Activated CD8-positive, alpha-beta T cell treated with anti-CD3 and anti-CD28 coated beads for 36 hours (primary cell): Measurements from ENCODE around the gene LYSMD4. TPM values are rescaled to one million over a fixed set of nuclear protein-coding genes. Genes with fewer than 3 reads are reported as not detected.

Source experiments
- ATAC-seq: fragments of 200-7000 bp; cut with Tn5 transposase; one replicate; pipeline ENCODE4 v1.10.0; 2021; ENCODE audit warnings: mild to moderate bottlenecking, moderate library complexity
- CTCF ChIA-PET: fragments of 350-600 bp; sonication (Branson Sonifier 250); formaldehyde crosslinking; loops from one replicate; lab custom pipeline; 2021; ENCODE audit warnings: antibody characterized with exemption; lab: Charles Lee
- POLR2A ChIA-PET: fragments of 350-600 bp; sonication (Branson Sonifier 250); formaldehyde crosslinking; loops from one replicate; lab custom pipeline; 2021; ENCODE audit warnings: antibody characterized with exemption; lab: Charles Lee
- DNase-seq: peaks from one replicate; pipeline ENCODE4 v3.0.0-alpha.2; 2020
- H3K27ac Mint-ChIP-seq: one replicate; pipeline ENCODE4 v1.8.0; 2021; ENCODE audit warnings: mild to moderate bottlenecking, mixed read lengths
- H3K27me3 Mint-ChIP-seq: one replicate; pipeline ENCODE4 v1.8.0; 2021; ENCODE audit warnings: mixed read lengths
- H3K36me3 Mint-ChIP-seq: one replicate; pipeline ENCODE4 v1.8.0; 2021; ENCODE audit warnings: low read depth, mixed read lengths
- H3K4me1 Mint-ChIP-seq: one replicate; pipeline ENCODE4 v1.8.0; 2021; ENCODE audit warnings: low read depth, mixed read lengths
- H3K4me3 Mint-ChIP-seq: one replicate; pipeline ENCODE4 v1.8.0; 2021; ENCODE audit warnings: mild to moderate bottlenecking, moderate library complexity, mixed read lengths
- H3K9me3 Mint-ChIP-seq: one replicate; pipeline ENCODE4 v1.8.0; 2021; ENCODE audit warnings: mixed read lengths
- intact Hi-C: fragments of 100-400 bp; cut with micrococcal nuclease; formaldehyde crosslinking; loops from one replicate; pipeline ENCODE4 v1.10.0; 2022
- total RNA-seq, 2 experiments: library from RNA; stranded (reverse); gene quantifications; one replicate each; pipeline ENCODE4 v1.2.3, GENCODE V29; 2021
- TF ChIP-seq, protein P1 (sequence below): fragments of 200-600 bp; IDR thresholded peaks from one replicate; pipeline ENCODE4 v1.8.0; 2022; ENCODE audit warnings: antibody characterized with exemption, mild to moderate bottlenecking

LYSMD4 gene
- total RNA-seq, 2 experiments from 2014 or later = 4.5 to 6.6 TPM

DNA sequence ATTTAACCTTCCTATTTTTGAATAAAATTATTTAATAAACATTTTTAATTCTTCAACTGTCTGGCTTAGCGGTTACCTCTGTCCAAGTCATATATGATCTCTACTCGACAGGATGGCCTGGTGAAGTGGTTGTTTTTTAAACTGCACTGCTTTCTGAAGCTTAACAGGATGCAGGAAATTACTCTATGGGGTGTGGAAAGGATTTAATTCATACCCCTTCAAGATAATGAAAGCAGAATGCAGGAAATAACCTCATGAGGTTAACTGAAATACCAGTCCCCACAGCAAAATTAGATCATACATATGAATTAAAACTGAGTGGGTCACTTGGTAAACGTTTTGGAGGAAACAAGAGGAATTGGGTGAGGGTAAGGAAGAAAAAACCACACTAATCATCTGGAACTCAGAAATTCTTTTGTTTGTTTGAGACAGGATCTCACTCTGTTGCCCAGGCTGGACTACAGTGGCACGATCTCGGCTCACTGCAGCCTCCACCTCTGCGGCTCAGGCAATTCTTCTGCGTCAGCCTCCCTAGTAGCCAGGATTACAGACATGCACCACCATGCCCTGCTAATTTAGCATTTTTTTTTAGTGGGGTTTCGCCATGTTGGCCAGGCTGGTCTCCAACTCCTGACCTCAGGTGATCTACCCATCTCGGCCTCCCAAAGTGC lies 50.1 kb downstream of the LYSMD4 start:
- ChIA-PET CTCF (interaction anchor here (1.1 to 1.4 kb wide), 3 partner anchors 13 to 53 kb away, joined by 3 to 11 read pairs (median 3); no protein-coding TSS in a partner anchor), POLR2A (no interaction called here)
- DNase-seq (no peak), ATAC-seq (peak; percentile 93)
- peaks cover 20% of the 10 kb centered on the region for H3K4me1 Mint-ChIP-seq
- no peak overlapping the region for H3K4me3 Mint-ChIP-seq
- no peaks in the 10 kb centered on the region for H3K27me3 Mint-ChIP-seq
- intact Hi-C loops = loop anchor here (10.0 kb wide), 1 partner anchor 178 kb away; no protein-coding TSS in a partner anchor
- peaks cover 50% of the 10 kb centered on the region for H3K36me3 Mint-ChIP-seq
- peaks cover 25% of the 10 kb centered on the region for H3K9me3 Mint-ChIP-seq
- H3K27ac Mint-ChIP-seq = peak overlapping the region; percentile 86
- TF ChIP-seq, protein P1, sequence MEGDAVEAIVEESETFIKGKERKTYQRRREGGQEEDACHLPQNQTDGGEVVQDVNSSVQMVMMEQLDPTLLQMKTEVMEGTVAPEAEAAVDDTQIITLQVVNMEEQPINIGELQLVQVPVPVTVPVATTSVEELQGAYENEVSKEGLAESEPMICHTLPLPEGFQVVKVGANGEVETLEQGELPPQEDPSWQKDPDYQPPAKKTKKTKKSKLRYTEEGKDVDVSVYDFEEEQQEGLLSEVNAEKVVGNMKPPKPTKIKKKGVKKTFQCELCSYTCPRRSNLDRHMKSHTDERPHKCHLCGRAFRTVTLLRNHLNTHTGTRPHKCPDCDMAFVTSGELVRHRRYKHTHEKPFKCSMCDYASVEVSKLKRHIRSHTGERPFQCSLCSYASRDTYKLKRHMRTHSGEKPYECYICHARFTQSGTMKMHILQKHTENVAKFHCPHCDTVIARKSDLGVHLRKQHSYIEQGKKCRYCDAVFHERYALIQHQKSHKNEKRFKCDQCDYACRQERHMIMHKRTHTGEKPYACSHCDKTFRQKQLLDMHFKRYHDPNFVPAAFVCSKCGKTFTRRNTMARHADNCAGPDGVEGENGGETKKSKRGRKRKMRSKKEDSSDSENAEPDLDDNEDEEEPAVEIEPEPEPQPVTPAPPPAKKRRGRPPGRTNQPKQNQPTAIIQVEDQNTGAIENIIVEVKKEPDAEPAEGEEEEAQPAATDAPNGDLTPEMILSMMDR = no peak

DNA sequence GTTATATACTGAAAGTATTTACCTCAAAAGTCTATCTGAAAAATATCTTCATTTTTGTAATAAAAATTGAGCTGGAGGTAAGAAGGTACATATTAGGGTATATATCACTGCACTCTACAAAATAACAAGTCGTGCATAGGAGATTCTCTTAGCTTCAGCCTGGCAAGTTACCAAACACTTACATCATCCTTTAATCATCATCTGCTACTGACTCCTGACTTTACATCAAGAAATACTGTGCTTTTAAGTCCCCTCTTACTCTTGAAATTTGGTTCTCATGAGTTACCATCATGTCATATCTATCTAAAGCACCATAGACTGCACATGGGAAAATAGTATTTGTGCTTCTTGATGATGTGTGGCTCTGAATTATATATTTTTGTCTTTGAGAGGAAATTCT lies 50.8 kb downstream of the LYSMD4 start:
- CTCF ChIA-PET = interaction anchor here (1.1 to 1.4 kb wide), 4 partner anchors 13 to 410 kb away, joined by 3 to 11 read pairs (median 4); no protein-coding TSS in a partner anchor
- intact Hi-C loops = loop anchor here (10.0 kb wide), 1 partner anchor 178 kb away; no protein-coding TSS in a partner anchor
- Mint-ChIP-seq H3K27me3 (no peaks in the 10 kb centered on the region), H3K27ac (peak overlapping the region; percentile 47), H3K36me3 (peaks cover 51% of the 10 kb centered on the region), H3K9me3 (peaks cover 25% of the 10 kb centered on the region), H3K4me3 (no peak overlapping the region), H3K4me1 (peaks cover 21% of the 10 kb centered on the region)
- TF ChIP-seq, protein P1 = no peak
- DNase-seq (no peak), ATAC-seq (peak; percentile 38)
- POLR2A ChIA-PET = no interaction called here

DNA sequence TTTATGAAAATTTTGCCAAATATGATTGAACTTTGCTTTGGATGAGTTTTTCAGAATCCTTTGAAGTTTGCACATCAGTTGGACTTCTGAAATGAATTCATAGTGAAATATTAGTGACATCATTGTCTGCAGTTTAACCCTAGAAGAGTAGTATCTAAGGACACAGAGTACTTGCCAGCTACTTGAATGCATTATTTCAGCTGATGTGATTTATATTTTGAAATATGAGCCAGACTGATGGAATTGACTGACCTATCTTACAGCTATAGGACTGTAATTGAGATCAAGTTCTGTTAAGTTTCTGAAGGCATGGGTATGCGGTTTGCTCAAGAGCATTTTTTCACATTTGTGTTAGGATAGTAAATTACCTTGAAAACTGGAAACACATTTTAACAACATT lies 51.2 kb downstream of the LYSMD4 start:
- ATAC-seq = no peak
- CTCF ChIA-PET = interaction anchor here (1.1 to 1.7 kb wide), 5 partner anchors 12 to 409 kb away, joined by 3 to 11 read pairs (median 4); no protein-coding TSS in a partner anchor
- no peak for DNase-seq
- POLR2A ChIA-PET = no interaction called here
- TF ChIP-seq, protein P1 = no peak
- H3K9me3 Mint-ChIP-seq = peaks cover 25% of the 10 kb centered on the region
- H3K27ac Mint-ChIP-seq = peak overlapping the region; percentile 47
- no peak overlapping the region for H3K4me3 Mint-ChIP-seq
- H3K27me3 Mint-ChIP-seq = no peaks in the 10 kb centered on the region
- peaks cover 51% of the 10 kb centered on the region for H3K36me3 Mint-ChIP-seq
- H3K4me1 Mint-ChIP-seq = peaks cover 25% of the 10 kb centered on the region
- intact Hi-C loops = loop anchor here (10.0 kb wide), 1 partner anchor 177 kb away; no protein-coding TSS in a partner anchor

DNA sequence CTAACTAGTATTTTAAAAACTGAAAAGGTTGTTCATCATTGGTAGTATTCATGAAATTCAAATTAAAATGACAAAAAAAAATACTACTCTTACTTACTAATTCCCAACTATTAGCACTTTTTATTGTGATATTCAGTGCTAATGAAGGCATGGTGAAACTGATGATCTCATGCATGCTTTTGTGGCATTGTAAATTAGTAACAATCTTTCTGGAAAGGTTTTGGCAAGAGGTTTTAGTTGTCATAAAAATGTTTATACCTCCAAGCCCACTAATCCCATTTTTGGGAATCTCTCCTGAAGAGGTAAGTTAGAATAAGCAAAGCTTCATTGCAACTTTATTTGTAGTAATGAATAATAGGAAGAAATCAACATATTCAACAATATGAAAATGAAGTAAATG lies 53.0 kb downstream of the LYSMD4 start:
- ATAC-seq (no peak), DNase-seq (no peak)
- H3K4me1 Mint-ChIP-seq = peaks cover 25% of the 10 kb centered on the region
- peaks cover 11% of the 10 kb centered on the region for H3K9me3 Mint-ChIP-seq
- CTCF ChIA-PET = interaction anchor here (1.6 to 1.7 kb wide), 2 partner anchors 23 to 76 kb away, joined by 4 to 5 read pairs; no protein-coding TSS in a partner anchor
- no peaks in the 10 kb centered on the region for H3K27me3 Mint-ChIP-seq
- intact Hi-C loops = loop anchor here (10.0 kb wide), 1 partner anchor 175 kb away; no protein-coding TSS in a partner anchor
- POLR2A ChIA-PET = no interaction called here
- peaks cover 44% of the 10 kb centered on the region for H3K36me3 Mint-ChIP-seq
- TF ChIP-seq, protein P1 = no peak
- no peak overlapping the region for H3K4me3 Mint-ChIP-seq
- peak overlapping the region; percentile 8 for H3K27ac Mint-ChIP-seq
